Spinal cord (tissue), 10 donors: ENCODE results near the gene PPP2R2B. TPM values are rescaled to one million over a fixed set of nuclear protein-coding genes. Genes with fewer than 3 reads are reported as not detected.

ENCODE experiments used
- DNase-seq, 6 donors: peaks; one replicate each; pipeline versions ENCODE4 v3.0.0 to v3.0.0-alpha.2; 2013 to 2015; ENCODE audit warnings: low spot score in 6 of 6, low read depth in 4 of 6
- H3K27ac ChIP-seq: one replicate; pipeline ENCODE4 v1.5.1; 2013; ENCODE audit warnings: low read depth, low read length, control low read depth
- H3K27me3 ChIP-seq: one replicate; pipeline ENCODE4 v1.6.1; 2013; ENCODE audit warnings: low read length; ENCODE audit not compliant: control insufficient read depth, insufficient read depth
- H3K36me3 ChIP-seq: one replicate; pipeline ENCODE4 v1.6.1; 2013; ENCODE audit warnings: low read length; ENCODE audit not compliant: control insufficient read depth, insufficient read depth
- H3K4me1 ChIP-seq: one replicate; pipeline ENCODE4 v1.6.1; 2013; ENCODE audit warnings: low read length; ENCODE audit not compliant: control insufficient read depth, insufficient read depth
- H3K4me3 ChIP-seq: one replicate; pipeline ENCODE4 v1.5.1; 2013; ENCODE audit warnings: low read depth, low read length, control low read depth
- H3K9me3 ChIP-seq: one replicate; pipeline ENCODE4 v1.6.1; 2013; ENCODE audit warnings: low read length; ENCODE audit not compliant: control insufficient read depth, insufficient read depth
- WGBS: methylation state at CpG from one replicate; pipeline ENCODE4 v1.1.5; 2013; ENCODE audit warnings: missing lambda C conversion rate; ENCODE audit not compliant: insufficient coverage; 5-methylcytosine and 5-hydroxymethylcytosine counted together
- polyA plus RNA-seq, 2 donors: library from polyadenylated mRNA; unstranded; fragments of 120-200 nt; gene quantifications; one replicate each; pipeline ENCODE4 v1.2.1, GENCODE V29; 2013; ENCODE audit not compliant: insufficient read length in 2 of 2
- total RNA-seq, 2 donors: library from RNA; depleted of rRNA in 1 of 2; stranded (reverse); fragments of 120-200 nt in 1 of 2; fragments of >200 nt in 1 of 2; gene quantifications; one replicate each; pipeline versions ENCODE4 v1.2.3 to v1.2.4, GENCODE V29; 2013 to 2014
- donor health status: healthy.

PPP2R2B gene
- total and polyA plus RNA-seq, 4 donors: 62.0 to 211 (median 150) TPM

DNA sequence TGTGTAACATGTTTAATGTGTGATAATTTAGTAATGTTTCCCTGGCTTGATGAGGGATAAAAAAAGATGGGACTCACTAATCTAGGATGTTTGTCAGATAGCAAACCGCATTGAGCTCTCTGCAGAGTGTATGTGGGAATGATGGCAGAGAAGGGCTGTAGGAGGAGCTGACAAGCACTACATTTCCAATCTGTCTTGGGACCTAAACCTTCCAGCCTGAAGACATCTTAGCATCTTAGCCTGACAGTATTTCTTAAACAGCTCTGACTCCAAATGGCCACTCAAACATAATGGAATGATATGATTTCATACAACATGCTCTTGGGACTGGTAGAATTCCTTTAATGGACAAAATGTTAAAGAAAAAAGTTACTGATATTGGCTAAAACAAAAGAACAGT lies 116.7 kb downstream of the PPP2R2B start:
- DNase-seq: no peak
- no CpG with 5 or more reads among the region's 1 CpG for WGBS
- H3K27ac ChIP-seq: no peak overlapping the region
- no peaks in the 10 kb centered on the region for H3K9me3 ChIP-seq
- no peaks in the 10 kb centered on the region for H3K27me3 ChIP-seq
- no peaks in the 10 kb centered on the region for H3K36me3 ChIP-seq
- no peak overlapping the region for H3K4me3 ChIP-seq
- peaks cover 3% of the 10 kb centered on the region for H3K4me1 ChIP-seq

DNA sequence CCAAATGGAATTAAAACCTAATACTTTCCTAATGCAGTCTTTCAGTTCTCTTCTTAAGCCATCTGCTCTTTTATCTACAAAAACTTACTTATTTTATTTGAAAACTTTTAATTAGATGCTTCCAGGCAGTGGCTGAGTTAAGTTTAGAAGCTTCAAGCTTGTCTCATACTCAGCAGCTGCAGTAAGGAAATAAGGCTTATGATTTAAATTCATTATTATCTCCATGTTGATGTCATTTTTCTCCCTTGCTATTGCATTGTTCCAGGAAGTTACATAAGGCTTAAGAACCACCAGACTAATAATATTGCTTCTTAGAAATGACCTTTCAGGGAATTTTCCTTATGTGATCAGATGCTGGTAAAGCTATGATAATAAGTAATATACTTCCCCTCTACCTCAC lies 119.6 kb downstream of the PPP2R2B start:
- H3K27ac ChIP-seq: no peak overlapping the region
- H3K4me3 ChIP-seq: no peak overlapping the region
- no peaks in the 10 kb centered on the region for H3K36me3 ChIP-seq
- no peaks in the 10 kb centered on the region for H3K27me3 ChIP-seq
- H3K4me1 ChIP-seq: peaks cover 7% of the 10 kb centered on the region
- DNase-seq: no peak
- no peaks in the 10 kb centered on the region for H3K9me3 ChIP-seq

DNA sequence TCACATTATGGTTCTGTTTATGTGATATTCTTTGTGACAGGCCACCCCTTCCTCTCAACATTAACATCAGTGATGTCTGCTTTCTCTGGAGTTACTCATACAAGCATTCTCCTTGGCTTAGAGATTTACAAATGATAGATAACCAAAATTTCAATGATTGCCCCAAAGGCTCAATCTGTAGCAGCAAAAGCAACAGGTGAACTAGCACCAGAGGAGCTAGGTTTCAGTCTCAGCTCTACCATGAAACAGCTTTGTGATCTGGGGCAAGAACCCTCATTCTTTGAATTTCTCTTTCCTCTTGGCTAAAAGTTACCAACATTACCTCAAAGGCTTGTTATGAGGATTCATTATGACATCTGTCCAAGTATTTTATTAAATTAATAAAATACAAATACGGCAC lies 120.5 kb downstream of the PPP2R2B start:
- no CpG with 5 or more reads among the region's 1 CpG for WGBS
- H3K9me3 ChIP-seq: no peaks in the 10 kb centered on the region
- DNase-seq: no peak
- H3K27ac ChIP-seq: no peak overlapping the region
- H3K4me3 ChIP-seq: no peak overlapping the region
- no peaks in the 10 kb centered on the region for H3K27me3 ChIP-seq
- H3K4me1 ChIP-seq: peaks cover 7% of the 10 kb centered on the region
- no peaks in the 10 kb centered on the region for H3K36me3 ChIP-seq

DNA sequence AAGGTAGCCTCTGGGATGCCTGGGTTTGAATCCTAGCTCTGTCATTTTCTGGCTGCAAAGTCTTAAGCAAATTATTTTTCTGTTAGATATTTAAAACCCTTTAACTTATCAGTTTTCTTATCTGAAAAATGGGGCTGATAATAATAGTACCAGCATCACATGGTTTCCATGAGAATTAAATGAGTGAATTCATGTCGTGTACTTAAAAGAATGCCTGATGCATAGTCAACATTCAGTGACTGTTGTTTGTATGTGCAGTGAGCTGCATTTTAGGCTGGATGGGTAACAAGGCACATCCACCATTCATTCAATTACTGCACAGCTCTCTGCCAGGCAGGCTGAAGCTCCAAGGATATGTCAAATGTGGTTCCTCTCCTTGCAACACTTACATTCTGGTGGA lies 122.0 kb downstream of the PPP2R2B start:
- peaks cover 3% of the 10 kb centered on the region for H3K4me1 ChIP-seq
- no peaks in the 10 kb centered on the region for H3K27me3 ChIP-seq
- no peak for DNase-seq
- no peak overlapping the region for H3K4me3 ChIP-seq
- H3K36me3 ChIP-seq: no peaks in the 10 kb centered on the region
- H3K9me3 ChIP-seq: no peaks in the 10 kb centered on the region
- H3K27ac ChIP-seq: no peak overlapping the region
- no CpG with 5 or more reads among the region's 1 CpG for WGBS

DNA sequence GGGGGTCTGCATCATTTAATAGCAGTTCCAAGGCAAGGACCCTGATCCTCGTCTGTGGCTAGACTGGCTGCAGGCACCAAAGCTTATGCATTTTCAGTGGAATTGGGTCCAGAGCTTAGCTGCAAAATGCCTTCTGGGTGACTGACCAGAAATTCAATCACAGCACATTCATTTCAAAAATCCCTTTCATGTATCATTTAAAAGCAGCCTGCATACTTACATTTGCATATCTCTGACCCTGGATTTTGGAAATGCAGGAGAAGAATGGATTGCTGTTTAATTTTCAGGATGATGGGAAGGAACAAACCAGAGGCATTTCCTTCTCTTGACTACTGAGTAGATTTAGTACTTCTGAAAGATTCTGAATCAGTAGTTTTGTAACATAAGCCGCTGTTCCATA lies 122.8 kb downstream of the PPP2R2B start:
- WGBS: 54% methylated on average over 1 of the region's 2 CpGs
- H3K27ac ChIP-seq: peak overlapping the region; percentile 44

DNA sequence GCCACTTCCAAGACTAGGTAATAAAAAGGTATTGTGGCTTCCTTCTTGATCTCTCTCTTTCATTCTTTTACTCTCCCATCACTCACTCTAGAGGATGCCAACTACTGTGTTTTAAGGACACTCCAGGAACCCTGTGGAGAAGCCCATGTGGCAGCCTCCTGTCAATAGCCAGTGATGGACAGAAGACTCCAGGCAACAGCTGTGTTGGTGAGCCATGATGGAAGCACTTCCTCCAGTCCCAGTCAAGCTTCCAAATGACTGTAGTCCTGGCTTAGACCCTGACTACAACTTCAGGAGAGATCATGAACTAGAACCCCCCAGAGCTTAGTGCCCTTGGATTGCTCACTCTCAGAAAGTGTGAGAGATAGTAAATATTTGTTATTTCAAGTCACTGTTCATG lies 123.9 kb downstream of the PPP2R2B start:
- Histone ChIP-seq H3K36me3 (no peaks in the 10 kb centered on the region), H3K9me3 (no peaks in the 10 kb centered on the region), H3K4me3 (no peak overlapping the region), H3K27me3 (no peaks in the 10 kb centered on the region), H3K4me1 (peaks cover 3% of the 10 kb centered on the region), H3K27ac (no peak overlapping the region)
- no peak for DNase-seq

More for the DNA sequence above, 122.8 kb downstream of the PPP2R2B start:
- H3K27me3 ChIP-seq: no peaks in the 10 kb centered on the region
- no peaks in the 10 kb centered on the region for H3K36me3 ChIP-seq
- H3K4me1 ChIP-seq: peaks cover 3% of the 10 kb centered on the region
- DNase-seq: peak in 1 of 6 donors; percentile 21
- no peak overlapping the region for H3K4me3 ChIP-seq
- H3K9me3 ChIP-seq: no peaks in the 10 kb centered on the region

DNA sequence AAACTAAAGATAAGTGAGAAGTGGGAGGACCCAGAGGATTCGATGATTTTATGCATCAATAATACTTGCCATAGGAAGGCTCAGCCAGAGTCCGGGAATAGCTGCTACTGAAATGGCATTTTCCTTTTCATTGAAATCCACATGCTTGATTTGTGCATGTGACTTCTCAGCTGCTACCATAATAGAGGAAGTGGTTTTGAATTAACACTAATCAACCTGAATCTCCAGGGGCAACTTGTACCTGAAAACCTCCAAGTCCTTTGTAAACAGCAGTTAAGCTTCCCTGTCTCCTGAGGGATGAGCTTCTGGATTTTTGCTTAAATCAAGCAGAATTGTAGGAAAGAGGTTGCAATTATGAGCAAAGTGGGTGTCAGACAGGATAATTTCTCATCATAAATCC lies 124.9 kb downstream of the PPP2R2B start:
- no peaks in the 10 kb centered on the region for H3K9me3 ChIP-seq
- peak in 2 of 6 donors; percentile 16 to 68 for DNase-seq
- H3K27ac ChIP-seq: no peak overlapping the region
- WGBS: no CpG with 5 or more reads among the region's 2 CpGs
- peaks cover 3% of the 10 kb centered on the region for H3K4me1 ChIP-seq
- no peak overlapping the region for H3K4me3 ChIP-seq
- H3K27me3 ChIP-seq: no peaks in the 10 kb centered on the region
- no peaks in the 10 kb centered on the region for H3K36me3 ChIP-seq

DNA sequence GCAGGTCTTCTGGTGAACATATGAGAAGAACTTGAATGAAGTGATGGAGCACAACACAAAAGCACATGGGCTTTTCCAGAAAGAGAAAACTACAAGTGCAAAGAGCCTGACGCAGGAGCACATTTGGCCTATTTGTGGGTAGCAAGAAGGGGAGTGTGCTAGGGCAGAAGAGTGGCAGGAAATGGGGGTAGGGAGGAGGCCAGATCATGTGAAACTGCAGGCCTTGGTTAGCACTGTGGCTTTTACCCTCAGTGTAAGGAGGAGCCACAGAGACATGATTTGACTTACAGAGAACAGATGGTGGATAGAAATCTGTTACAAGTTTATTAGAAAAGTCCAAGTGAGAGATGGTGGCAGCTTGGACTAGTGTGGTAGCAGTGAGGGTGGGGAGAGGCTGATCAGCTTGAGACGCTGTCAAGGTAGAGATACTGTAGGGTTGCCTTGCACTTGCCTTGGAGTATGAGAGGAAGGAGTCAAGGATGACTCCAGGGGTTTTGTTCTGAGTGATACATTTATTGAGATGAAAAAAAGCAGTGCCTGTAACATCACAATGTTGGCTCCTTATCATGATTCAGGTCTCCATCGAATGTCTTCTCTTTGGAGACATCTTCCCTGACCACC lies 126.7 kb downstream of the PPP2R2B start:
- peaks cover 3% of the 10 kb centered on the region for H3K4me1 ChIP-seq
- no peaks in the 10 kb centered on the region for H3K27me3 ChIP-seq
- whole genome bisulfite sequencing: 96% methylated on average over 3 of the region's 3 CpGs
- no peak overlapping the region for H3K4me3 ChIP-seq
- H3K27ac ChIP-seq: no peak overlapping the region
- H3K9me3 ChIP-seq: no peaks in the 10 kb centered on the region
- DNase-seq: no peak
- no peaks in the 10 kb centered on the region for H3K36me3 ChIP-seq

DNA sequence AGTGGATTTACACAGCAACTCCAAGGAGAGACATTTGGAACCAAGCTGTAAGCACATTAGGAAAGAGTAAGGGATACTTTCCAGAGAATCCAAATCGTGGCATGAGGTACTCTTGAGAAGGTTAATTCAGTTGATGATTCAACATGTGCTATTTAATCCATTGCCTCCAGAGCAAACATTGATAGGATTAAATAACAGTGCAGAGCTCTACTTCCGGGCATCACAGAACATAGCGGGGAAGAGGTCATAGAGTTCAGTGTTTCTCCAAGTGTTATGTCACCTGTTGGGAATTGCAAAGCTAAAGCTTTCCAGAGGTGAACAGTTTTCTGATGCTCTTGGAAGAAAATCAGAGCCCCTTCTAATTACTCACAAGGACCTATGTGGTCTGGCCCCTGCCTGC lies 127.5 kb downstream of the PPP2R2B start:
- 100% methylated on average over 1 of the region's 3 CpGs for WGBS
- H3K27ac ChIP-seq: no peak overlapping the region
- DNase-seq: no peak
- no peak overlapping the region for H3K4me3 ChIP-seq
- H3K27me3 ChIP-seq: no peaks in the 10 kb centered on the region
- H3K4me1 ChIP-seq: peaks cover 3% of the 10 kb centered on the region
- H3K36me3 ChIP-seq: no peaks in the 10 kb centered on the region
- no peaks in the 10 kb centered on the region for H3K9me3 ChIP-seq

DNA sequence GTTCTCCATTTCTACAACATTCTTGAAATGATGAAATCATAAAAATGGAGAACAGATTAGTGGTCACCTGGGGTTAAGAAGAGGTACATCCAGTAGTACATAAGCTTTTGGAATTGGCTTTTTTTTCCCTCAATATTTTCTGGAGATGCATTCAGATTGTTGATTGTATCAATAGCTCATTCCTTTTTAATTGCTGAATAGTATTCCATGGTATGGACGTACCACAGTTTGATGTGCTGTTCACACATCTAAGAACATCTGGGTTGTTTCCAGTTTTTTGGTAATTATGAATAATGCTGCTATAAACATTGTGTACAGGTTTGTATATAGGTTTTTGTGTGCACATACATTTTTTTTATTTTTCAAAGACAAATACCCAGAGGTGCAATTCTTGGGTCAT lies 130.0 kb downstream of the PPP2R2B start:
- no peak overlapping the region for H3K27ac ChIP-seq
- H3K4me3 ChIP-seq: no peak overlapping the region
- DNase-seq: no peak
- H3K4me1 ChIP-seq: peaks cover 11% of the 10 kb centered on the region
- no CpG with 5 or more reads among the region's 1 CpG for WGBS
- H3K27me3 ChIP-seq: no peaks in the 10 kb centered on the region
- H3K9me3 ChIP-seq: no peaks in the 10 kb centered on the region
- no peaks in the 10 kb centered on the region for H3K36me3 ChIP-seq
